Measurements from ENCODE around the gene TOMT.

- TF ChIP-seq CTCF (IDR thresholded peaks at IDR 0.05): no peak
- no peak for TF ChIP-seq POLR2A (IDR thresholded peaks at IDR 0.05)
Measured at GRCh38 chr11:72140661-72141060, 34.9 kb downstream of the TOMT start.

Data from ovary (tissue), 3 donors.